GM10847 (cell line): ENCODE results near the gene DPEP2NB.

Experiments used
- POLR2A ChIP-seq: IDR thresholded peaks from 2 replicates; pipeline ENCODE4 v1.6.1; 2011; ENCODE audit not compliant: insufficient read length; ENCODE audit errors: extremely low read depth

Gene DPEP2NB

GRCh38 chr16:67968400-67969253, 47.1 kb downstream of the DPEP2NB start, which contains the start of gene SLC12A4:
Gene SLC12A4, minus strand, starts transcription at chr16:67968637. Its CDS starts 84 bp downstream, at chr16:67968553.
- TF ChIP-seq POLR2A: peak; percentile 59

DNA sequence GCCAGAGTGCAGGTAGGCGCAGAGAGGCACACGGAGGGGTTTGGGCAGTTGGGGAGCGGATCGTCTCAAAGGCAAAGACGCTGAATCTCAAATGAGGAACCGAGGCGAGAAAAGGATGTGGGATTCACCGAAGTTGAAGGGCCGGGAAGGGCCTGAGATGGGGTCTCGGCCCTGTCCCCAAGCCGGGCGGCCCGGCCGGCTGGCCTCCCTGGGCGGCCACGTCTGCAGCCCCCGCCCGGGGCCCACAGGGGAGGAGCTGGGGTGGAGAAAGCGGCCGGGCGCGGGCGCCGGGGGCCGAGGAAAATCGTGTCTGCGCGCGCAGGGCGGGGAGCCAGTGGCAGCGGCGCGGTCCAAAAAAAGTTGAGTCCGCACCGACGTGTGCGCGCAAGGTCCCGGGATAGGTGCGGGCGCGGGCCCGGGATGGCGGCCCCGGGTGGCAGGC, 47.7 kb downstream of the DPEP2NB start:
- no peak for TF ChIP-seq POLR2A

DNA sequence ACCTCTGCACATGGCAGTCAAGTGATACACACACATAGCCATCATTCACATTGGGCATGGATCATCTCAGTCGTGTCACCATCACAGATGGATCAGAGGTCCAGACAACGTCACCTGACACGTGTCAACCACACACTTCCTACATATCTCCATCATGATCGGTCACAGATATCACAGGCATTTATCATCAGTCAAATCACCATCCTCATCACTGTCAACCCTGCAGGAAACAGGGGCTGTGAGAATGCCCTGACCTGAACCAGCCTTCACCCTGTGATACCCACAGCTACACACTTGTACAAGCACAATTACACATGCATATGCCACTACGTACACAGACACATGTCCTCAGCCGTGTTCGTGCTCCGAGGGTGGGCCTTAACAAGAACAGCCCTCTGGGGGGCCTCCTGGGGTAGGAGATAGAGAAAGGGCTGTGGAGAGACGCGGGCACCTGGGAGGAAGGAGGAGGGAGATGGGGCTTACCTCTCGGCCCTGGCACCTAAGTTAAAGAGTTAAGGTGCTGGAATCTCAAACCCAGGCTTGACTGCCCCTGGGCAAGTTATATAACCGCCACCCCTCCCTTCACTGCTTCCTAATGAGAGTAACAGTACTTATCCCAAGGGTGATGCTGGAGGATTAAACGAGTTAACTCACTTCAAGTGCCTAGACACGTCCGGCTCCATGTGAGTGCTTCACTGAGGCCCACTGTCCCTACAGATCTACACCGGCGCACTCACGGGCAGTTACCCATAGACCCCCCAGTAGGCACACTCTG, 48.3 kb downstream of the DPEP2NB start:
- TF ChIP-seq POLR2A: no peak

DNA sequence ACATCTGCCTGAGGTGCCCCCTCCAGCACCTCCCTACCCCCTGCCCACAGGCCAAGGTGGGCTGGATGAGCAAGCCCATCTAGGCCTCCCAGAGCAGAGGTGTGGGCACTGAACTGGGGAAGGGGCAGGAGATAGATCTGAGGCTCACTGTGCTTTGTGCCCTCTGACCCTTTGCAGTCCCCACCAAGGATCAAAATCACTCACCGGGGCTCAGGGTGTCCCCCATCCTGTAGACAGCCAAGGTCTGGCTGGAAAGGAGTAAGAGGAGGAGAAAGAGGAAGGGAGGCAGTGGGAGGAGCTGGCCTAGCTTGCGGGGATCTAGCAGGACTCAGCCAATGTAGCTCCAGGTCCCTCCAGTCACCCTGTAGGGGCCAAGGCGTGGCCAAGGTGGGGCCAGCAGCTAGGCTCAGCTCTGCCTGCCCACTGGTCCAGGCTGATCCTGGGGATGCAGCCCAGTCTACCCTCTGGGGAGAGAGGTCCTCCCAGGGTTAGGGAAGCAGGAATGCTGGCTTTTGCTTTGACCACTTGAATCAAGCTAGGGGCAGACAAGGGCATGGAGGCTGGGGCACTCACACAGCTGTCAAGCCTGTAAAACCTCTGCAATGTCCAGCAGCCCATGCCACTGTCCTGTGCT, 49.0 kb downstream of the DPEP2NB start:
- no peak for TF ChIP-seq POLR2A

DNA sequence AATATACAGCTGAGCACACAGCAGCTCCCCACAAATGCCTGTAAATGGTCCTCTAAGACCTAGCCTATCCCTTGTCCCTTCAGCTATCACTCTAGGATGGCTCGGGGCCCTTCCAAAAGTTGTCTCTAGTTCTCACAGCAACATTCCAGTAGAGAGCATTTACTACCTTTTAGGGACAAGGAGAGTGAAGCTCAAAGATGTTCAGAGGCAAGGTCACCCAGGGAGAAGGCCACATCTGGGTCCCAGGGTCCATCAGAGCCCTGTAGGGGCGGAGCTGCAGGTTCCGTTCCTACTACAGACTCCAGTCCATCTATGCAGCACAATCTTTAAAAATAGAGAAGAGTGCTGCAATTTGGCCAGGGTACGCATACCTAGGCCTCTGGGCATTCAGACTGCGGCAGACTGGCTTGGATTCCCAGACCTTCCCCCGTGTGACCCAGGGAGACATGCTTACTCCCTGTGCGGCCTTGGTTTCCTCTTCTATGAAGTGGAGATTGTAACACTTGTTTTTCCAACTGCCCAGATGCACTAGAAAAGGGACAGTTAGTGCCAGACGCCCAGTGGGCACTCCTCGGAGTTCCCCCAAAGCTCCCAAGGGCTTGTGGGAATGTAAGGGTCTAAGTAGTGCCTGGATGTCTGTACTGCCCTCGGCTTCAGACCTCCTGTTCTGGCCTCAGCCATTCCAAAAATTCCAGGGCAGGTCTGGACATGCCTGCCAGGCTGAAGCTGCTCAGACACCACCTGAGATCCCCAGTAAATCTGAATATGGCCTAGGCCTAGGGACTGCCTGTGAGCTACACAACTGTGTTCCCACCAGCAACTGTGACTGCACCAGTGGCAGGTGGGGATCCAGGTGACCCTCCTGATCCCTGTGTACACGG, 49.8 kb downstream of the DPEP2NB start:
- TF ChIP-seq POLR2A: no peak

DNA sequence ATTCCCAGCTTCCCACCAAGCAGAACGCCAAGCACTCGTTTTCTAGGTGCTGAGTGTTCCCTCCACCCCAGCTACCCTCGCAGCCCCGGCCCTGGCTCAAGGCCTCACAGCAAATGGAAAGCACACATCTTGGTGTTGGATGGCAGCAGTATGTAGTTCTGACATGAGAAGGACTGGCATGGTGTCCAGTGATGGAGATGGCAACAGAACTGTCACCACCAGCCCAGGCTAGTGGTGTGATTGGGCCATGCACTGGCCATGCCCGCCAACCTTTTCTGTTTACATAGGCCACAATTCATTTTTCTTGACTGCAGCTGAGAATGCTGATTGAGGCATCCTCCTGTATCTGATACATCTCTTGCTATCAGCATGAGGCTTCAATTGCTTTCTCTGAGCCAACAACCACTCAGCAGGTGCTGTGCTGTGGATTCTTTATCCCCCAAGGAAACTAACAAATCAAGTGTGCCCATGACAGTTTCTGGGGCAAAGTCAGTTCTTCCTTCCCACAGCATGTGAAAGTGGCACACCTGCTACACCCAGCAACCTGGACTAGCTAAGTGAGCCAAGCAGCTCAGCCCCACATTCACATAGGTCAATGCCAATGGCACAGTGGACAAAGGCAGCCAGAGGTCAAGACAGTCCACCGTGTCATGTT, 51.1 kb downstream of the DPEP2NB start:
- TF ChIP-seq POLR2A: no peak

- TF ChIP-seq POLR2A: no peak
Observed at GRCh38 chr16:67963662-67964321, 51.9 kb downstream of the DPEP2NB start.
